Breast epithelium (tissue), 4 donors: ENCODE results near the gene NAALADL1. TPM values are rescaled to one million over a fixed set of nuclear protein-coding genes. Genes with fewer than 3 reads are reported as not detected.
A peak's percentile ranks its signal among the peaks of the same experiment; 100 is the strongest.

Experiments
- DNase-seq, 2 donors: peaks; one replicate each; pipeline ENCODE4 v3.0.0-alpha.2; 2019; ENCODE audit warnings: low spot score in 2 of 2
- H3K27ac ChIP-seq, 2 donors: fragments of 200-600 bp; sonication (generic) in 1 of 2; one replicate each; pipeline ENCODE4 v1.5.1; 2016 to 2019; ENCODE audit warnings: mild to moderate bottlenecking in 1 of 2
- H3K27me3 ChIP-seq, 2 donors: fragments of 200-600 bp; sonication (generic) in 1 of 2; one replicate each; pipeline versions ENCODE4 v1.5.1 to v1.6.0; 2017 to 2019; ENCODE audit warnings: control low read depth in 1 of 2, mild to moderate bottlenecking in 1 of 2
- H3K36me3 ChIP-seq: fragments of 200-600 bp; one replicate; pipeline ENCODE4 v1.5.1; 2019
- H3K4me1 ChIP-seq, 2 donors: fragments of 200-600 bp; sonication (generic); one replicate each; pipeline ENCODE4 v1.5.1; 2016 to 2019; ENCODE audit warnings: control low read depth in 1 of 2
- H3K4me3 ChIP-seq, 3 donors: fragments of 200-600 bp; sonication (generic); 1 replicate in 2 of 3; 2 replicates in 1 of 3; pipeline ENCODE4 v1.5.1; 2016 to 2019; ENCODE audit warnings: mild to moderate bottlenecking in 3 of 3, moderate library complexity in 2 of 3
- H3K9me3 ChIP-seq, 2 donors: fragments of 200-600 bp; sonication (generic) in 1 of 2; one replicate each; pipeline ENCODE4 v1.5.1; 2016 to 2019; ENCODE audit warnings: control low read depth in 1 of 2
- POLR2A ChIP-seq: fragments of 450-650 bp; IDR thresholded peaks from one replicate; pipeline ENCODE4 v1.6.1; 2016; ENCODE audit warnings: antibody characterized with exemption, mild to moderate bottlenecking, moderate library complexity
- POLR2AphosphoS5 ChIP-seq, 3 donors: sonication (generic); formaldehyde crosslinking; IDR thresholded peaks; one replicate each; pipeline ENCODE4 v1.6.1; 2017; ENCODE audit warnings: antibody characterized with exemption in 3 of 3
- intact Hi-C: fragments of 100-400 bp; cut with DNase I; formaldehyde crosslinking; loops from one replicate; pipeline ENCODE4 v1.15.1; 2023; ENCODE audit warnings: low total_unique reads
- total RNA-seq, 3 donors: library from RNA; depleted of rRNA; stranded (reverse); fragments of >200 nt; gene quantifications; one replicate each; pipeline ENCODE4 v1.1.0, GENCODE V29; 2016
- TF ChIP-seq, protein P1 (sequence below), 3 donors: fragments of 450-650 bp; IDR thresholded peaks; one replicate each; pipeline ENCODE4 v1.5.1; 2016 to 2017; ENCODE audit warnings: antibody characterized with exemption in 3 of 3, mild to moderate bottlenecking in 3 of 3, moderate library complexity in 3 of 3

Gene NAALADL1
- total RNA-seq, 3 donors from 2014 or later = 15.5 to 28.8 (median 19.2) TPM

DNA sequence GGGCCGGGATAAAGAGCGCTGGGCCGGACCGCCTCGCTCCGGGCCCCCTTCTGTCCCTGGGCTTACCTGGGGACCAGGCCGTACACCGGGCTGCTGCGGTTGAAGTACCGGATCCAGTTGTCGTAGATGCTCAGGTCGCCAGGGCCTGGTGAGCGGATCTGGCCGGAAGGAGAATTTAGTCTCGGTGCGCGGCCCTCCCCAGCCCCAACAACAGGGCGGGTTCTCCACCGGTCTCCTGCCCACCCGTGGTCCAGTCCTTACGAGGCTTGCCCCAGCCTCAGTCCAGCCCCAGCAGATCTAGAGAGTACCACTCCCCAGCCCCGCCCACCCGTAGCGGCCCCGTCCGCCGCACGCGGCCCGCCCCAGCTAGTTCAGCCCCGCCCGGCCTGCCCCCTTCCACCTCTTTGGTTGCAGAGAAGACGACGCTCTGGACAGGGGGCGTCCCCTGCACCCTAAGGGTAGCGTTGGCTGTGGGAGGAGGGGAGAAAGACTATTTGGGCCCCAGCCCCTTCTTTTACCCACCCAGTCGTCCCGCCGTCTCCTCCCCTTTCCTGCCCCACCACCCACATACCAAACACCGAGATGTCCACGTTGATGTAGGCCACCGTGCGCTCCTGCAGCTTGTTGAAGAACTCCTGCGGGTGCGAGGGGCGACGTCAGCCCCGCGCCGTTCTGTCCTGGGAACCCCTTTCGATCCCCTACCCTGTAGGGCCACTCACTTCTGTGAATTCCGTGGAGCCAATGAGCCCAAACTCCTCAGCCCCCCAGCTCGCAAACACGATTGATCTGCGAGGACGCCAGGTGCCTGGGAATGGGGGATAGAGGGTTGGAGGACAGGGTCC is 10.6 kb downstream of the NAALADL1 start:
- H3K9me3 ChIP-seq = no peaks in the 10 kb centered on the region
- no peak for DNase-seq
- peak overlapping the region; percentile 42 to 80 for H3K27ac ChIP-seq
- H3K36me3 ChIP-seq = no peaks in the 10 kb centered on the region
- H3K4me3 ChIP-seq = peak overlapping the region; percentile 47 to 82 (median 56)
- H3K27me3 ChIP-seq = no peaks in the 10 kb centered on the region
- peaks cover 0 to 4% of the 10 kb centered on the region in 2 donors for H3K4me1 ChIP-seq
- TF ChIP-seq, protein P1, sequence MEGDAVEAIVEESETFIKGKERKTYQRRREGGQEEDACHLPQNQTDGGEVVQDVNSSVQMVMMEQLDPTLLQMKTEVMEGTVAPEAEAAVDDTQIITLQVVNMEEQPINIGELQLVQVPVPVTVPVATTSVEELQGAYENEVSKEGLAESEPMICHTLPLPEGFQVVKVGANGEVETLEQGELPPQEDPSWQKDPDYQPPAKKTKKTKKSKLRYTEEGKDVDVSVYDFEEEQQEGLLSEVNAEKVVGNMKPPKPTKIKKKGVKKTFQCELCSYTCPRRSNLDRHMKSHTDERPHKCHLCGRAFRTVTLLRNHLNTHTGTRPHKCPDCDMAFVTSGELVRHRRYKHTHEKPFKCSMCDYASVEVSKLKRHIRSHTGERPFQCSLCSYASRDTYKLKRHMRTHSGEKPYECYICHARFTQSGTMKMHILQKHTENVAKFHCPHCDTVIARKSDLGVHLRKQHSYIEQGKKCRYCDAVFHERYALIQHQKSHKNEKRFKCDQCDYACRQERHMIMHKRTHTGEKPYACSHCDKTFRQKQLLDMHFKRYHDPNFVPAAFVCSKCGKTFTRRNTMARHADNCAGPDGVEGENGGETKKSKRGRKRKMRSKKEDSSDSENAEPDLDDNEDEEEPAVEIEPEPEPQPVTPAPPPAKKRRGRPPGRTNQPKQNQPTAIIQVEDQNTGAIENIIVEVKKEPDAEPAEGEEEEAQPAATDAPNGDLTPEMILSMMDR (IDR thresholded peaks at IDR 0.05) = no peak
- TF ChIP-seq POLR2AphosphoS5 (IDR thresholded peaks at IDR 0.05) (no peak), POLR2A (no peak)
- intact Hi-C loops = no loop called here

DNA sequence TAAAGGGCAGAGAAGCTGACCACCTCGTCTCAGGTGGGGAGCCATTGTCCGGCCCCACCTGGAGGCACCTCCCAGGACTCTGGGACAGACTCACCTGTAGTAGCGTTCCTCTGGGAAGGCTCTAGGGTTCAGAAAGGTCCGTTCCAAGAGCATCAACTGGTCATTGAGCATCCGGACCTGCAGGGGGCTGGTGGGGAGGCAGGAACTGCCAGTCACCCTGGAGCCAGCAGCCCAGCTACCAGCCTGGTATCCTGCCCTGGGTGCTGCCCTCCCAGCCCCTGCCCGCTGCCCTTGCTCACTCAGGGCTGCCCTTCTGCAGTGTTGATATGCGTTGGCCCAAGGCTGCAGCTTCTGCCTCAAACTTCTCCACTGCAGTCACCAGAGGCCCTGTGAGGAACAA is 12.6 kb downstream of the NAALADL1 start:
- no peaks in the 10 kb centered on the region for H3K27me3 ChIP-seq
- H3K27ac ChIP-seq = no peak overlapping the region
- H3K4me1 ChIP-seq = peaks cover 4 to 5% of the 10 kb centered on the region in 2 donors
- no peaks in the 10 kb centered on the region for H3K9me3 ChIP-seq
- TF ChIP-seq, protein P1 (IDR thresholded peaks at IDR 0.05) = no peak
- TF ChIP-seq POLR2A = no peak
- TF ChIP-seq POLR2AphosphoS5 (IDR thresholded peaks at IDR 0.05) = no peak
- DNase-seq = no peak
- no peak overlapping the region for H3K4me3 ChIP-seq
- H3K36me3 ChIP-seq = no peaks in the 10 kb centered on the region
- intact Hi-C loops = no loop called here

DNA sequence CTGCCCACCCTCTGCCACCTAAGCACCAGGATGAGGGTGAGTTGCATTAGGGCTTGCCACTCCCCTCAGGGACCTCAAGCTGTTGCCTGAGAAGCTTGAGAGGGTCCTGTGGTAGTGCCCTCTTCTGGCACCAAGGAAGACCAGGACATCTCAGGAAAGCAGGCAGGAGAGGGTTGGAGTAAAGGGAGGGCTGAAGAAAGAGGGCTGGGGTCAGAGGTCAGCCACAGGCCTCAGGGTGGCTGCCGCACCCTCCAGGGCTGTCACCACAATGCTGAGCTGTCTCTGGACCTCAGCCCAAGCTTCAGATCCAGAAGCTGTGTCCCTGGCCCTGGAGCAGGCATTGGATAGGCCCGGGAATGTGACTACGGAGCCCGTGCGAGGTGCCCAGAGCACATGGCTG is 13.3 kb downstream of the NAALADL1 start:
- DNase-seq = no peak
- no peak overlapping the region for H3K27ac ChIP-seq
- no peaks in the 10 kb centered on the region for H3K36me3 ChIP-seq
- H3K27me3 ChIP-seq = no peaks in the 10 kb centered on the region
- H3K9me3 ChIP-seq = no peaks in the 10 kb centered on the region
- H3K4me1 ChIP-seq = peaks cover 4 to 5% of the 10 kb centered on the region in 2 donors
- no peak for TF ChIP-seq POLR2AphosphoS5 (IDR thresholded peaks at IDR 0.05)
- TF ChIP-seq, protein P1 (IDR thresholded peaks at IDR 0.05) = no peak
- no peak for TF ChIP-seq POLR2A
- no peak overlapping the region for H3K4me3 ChIP-seq
- intact Hi-C loops = no loop called here

DNA sequence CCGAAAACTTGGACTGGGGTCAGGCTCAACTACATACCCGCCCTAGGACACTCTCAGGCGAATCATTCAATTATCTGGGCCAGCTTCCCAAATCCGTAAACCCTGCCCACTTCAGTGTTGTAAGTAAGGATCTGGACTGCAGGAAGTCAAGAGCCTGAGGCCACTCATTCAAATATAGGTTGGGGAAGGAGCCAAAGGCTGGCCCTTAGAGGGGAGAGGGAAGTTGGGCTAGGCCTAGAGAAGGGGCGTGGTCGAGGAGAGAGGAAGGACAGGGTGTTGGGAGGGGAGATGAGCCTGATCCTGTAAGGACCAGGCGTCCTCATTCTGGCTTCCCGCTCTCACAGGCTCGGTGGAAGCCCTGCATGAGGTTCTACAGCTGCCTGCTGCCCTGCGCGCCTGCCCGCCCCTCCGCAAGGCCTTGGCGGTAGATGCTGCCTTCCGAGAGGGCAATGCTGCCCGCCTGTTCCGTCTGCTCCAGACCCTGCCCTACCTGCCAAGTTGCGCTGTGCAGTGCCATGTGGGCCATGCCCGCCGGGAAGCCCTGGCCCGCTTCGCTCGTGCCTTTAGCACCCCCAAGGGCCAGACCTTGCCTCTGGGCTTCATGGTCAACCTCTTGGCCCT is 14.4 kb downstream of the NAALADL1 start:
- intact Hi-C loops = no loop called here
- TF ChIP-seq POLR2AphosphoS5 (IDR thresholded peaks at IDR 0.05) = no peak
- TF ChIP-seq POLR2A = no peak
- TF ChIP-seq, protein P1 (IDR thresholded peaks at IDR 0.05) = no peak

DNA sequence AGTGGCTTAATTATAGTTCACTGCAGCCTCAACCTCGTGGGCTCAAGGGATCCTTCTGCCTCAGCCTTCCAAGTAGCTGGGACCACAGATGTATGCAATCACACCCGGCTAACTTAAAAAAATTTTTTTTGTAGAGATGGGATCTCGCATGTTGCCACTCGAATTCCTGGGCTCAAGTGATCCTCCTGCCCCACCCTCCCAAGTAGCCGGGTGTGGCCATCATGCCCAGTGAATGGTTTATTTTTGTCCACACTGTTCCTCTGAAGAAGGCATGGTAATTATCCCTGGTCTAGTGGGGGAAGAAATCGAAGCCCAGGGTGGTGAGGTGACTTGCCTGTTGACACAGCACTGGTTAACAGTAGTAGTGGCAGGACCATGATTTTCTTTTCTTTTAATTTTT is 15.5 kb downstream of the NAALADL1 start:
- H3K9me3 ChIP-seq = no peaks in the 10 kb centered on the region
- H3K27me3 ChIP-seq = no peaks in the 10 kb centered on the region
- no peaks in the 10 kb centered on the region for H3K36me3 ChIP-seq
- no peak overlapping the region for H3K27ac ChIP-seq
- no peak for DNase-seq
- peaks cover 4 to 5% of the 10 kb centered on the region in 2 donors for H3K4me1 ChIP-seq
- intact Hi-C loops = no loop called here
- H3K4me3 ChIP-seq = no peak overlapping the region
- TF ChIP-seq, protein P1 (IDR thresholded peaks at IDR 0.05) = no peak
- TF ChIP-seq POLR2A = no peak
- no peak for TF ChIP-seq POLR2AphosphoS5 (IDR thresholded peaks at IDR 0.05)

More for the DNA sequence above, 14.4 kb downstream of the NAALADL1 start:
- H3K4me3 ChIP-seq = no peak overlapping the region
- H3K9me3 ChIP-seq = no peaks in the 10 kb centered on the region
- no peaks in the 10 kb centered on the region for H3K27me3 ChIP-seq
- peaks cover 4 to 5% of the 10 kb centered on the region in 2 donors for H3K4me1 ChIP-seq
- DNase-seq = no peak
- no peaks in the 10 kb centered on the region for H3K36me3 ChIP-seq
- no peak overlapping the region for H3K27ac ChIP-seq
